Lung (tissue), 12 donors: Measurements from ENCODE around the gene PAIP1. TPM values are rescaled to one million over a fixed set of nuclear protein-coding genes. Genes with fewer than 3 reads are reported as not detected.
"Not testable (repeated sequence)": the region's sequence is repeated elsewhere in the genome, so short reads cannot be mapped to it uniquely, and the experiment has no call there.

Experiments used
- ATAC-seq: fragments of 200-7000 bp; cut with Tn5 transposase; one replicate; pipeline ENCODE4 v1.9.1; 2020; ENCODE audit warnings: moderate number of reproducible peaks; ENCODE audit not compliant: insufficient read depth, low FRiP score
- DNase-seq, 3 donors: peaks; one replicate each; pipeline ENCODE4 v3.0.0-alpha.2; 2013 to 2017
- H3K27ac ChIP-seq, 2 donors: one replicate each; pipeline ENCODE4 v1.5.1; 2013; ENCODE audit warnings: mild to moderate bottlenecking in 2 of 2, moderate library complexity in 2 of 2, control low read depth in 1 of 2, inconsistent platforms in 1 of 2, low read depth in 1 of 2, low read length in 1 of 2
- H3K27me3 ChIP-seq, 3 donors: one replicate each; pipeline ENCODE4 v1.5.1; 2013; ENCODE audit warnings: low read length in 2 of 3; ENCODE audit not compliant: control insufficient read depth in 3 of 3, insufficient read depth in 3 of 3
- H3K36me3 ChIP-seq, 4 donors: one replicate each; pipeline ENCODE4 v1.5.1; 2013; ENCODE audit warnings: low read length in 4 of 4, mild to moderate bottlenecking in 1 of 4, moderate library complexity in 1 of 4; ENCODE audit not compliant: control insufficient read depth in 4 of 4, insufficient read depth in 4 of 4
- H3K4me1 ChIP-seq, 5 donors: one replicate each; pipeline ENCODE4 v1.5.1; 2013; ENCODE audit warnings: low read length in 5 of 5, mild to moderate bottlenecking in 2 of 5, moderate library complexity in 1 of 5; ENCODE audit not compliant: control insufficient read depth in 5 of 5, insufficient read depth in 5 of 5
- H3K4me3 ChIP-seq: one replicate; pipeline ENCODE4 v1.5.1; 2013; ENCODE audit warnings: mild to moderate bottlenecking, control low read depth, moderate library complexity
- H3K9ac ChIP-seq, 2 donors: one replicate each; pipeline ENCODE4 v1.5.1; 2013; ENCODE audit warnings: low read length in 2 of 2, control low read depth in 1 of 2; ENCODE audit not compliant: insufficient read depth in 1 of 2
- H3K9me3 ChIP-seq, 4 donors: one replicate each; pipeline ENCODE4 v1.5.1; 2013; ENCODE audit warnings: low read length in 3 of 4, mild to moderate bottlenecking in 1 of 4, moderate library complexity in 1 of 4; ENCODE audit not compliant: control insufficient read depth in 4 of 4, insufficient read depth in 3 of 4
- WGBS, 2 donors: extraction: QIAGEN DNeasy Blood & Tissue Kit; methylation state at CpG; one replicate each; pipeline ENCODE4 v1.1.7; 2013; 5-methylcytosine and 5-hydroxymethylcytosine counted together
- polyA plus RNA-seq, 2 donors: library from polyadenylated mRNA; stranded (reverse); fragments of 200-250 nt; gene quantifications; one replicate each; pipeline ENCODE4 v1.2.1, GENCODE V29; 2013
- total RNA-seq, 2 donors: library from RNA; depleted of rRNA in 1 of 2; stranded (reverse); fragments of >200 nt in 1 of 2; gene quantifications; one replicate each; pipeline ENCODE4 v1.2.1, GENCODE V29; 2014 to 2021
- TF ChIP-seq, protein P1 (sequence below): IDR thresholded peaks from 2 replicates; pipeline ENCODE4 v1.5.1; 2012; ENCODE audit warnings: mild to moderate bottlenecking; ENCODE audit errors: control extremely low read depth, extremely low read depth
- donor health status: control.
- donor health status: control.
- donor health status: Bipolar disorder and iron deficiency.
- donor health status: healthy.
- donor health status: DM: yes; HTN: yes; CAD: no.

The PAIP1 gene
- total and polyA plus RNA-seq, 4 donors: 46.1 to 91.1 (median 55.0) TPM

DNA sequence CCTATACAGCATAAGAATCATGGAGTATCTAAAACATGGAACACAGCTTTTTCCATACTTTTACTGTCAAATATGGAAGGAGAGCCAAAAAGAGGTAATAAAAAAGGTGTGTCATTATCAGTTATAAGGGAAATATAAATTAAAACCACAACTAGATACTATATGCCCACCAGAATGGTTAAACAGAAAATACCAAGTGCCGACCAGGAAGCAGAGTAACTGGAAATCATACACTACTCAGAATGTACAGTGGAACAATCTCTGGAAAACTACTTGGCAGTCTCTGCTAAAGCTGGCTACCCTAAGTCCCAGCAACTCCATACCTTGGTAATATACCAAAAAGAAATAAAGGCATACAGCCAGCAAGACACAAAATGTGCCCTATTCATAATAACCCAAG lies 2.4 kb downstream of the PAIP1 start:
- H3K4me3 ChIP-seq: no peak overlapping the region

DNA sequence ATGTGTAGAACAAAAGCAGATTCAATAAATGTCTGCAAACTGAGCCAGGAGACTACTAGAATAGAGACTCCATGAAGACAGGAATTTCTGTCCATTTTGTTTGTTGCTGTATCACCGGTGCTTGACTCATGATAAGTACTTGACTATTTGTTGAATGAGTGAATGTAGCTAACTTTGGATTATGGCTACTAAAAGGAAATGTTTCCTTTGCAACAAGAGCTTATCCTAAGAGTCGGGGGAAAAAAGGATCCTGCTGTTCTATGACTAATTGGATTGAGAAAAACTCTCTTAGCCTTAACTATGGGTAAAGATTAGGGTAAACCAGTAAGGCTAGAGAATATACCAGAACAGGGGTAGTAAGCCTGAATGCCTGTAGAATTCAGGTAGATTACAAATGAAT lies 3.5 kb downstream of the PAIP1 start:
- H3K4me1 ChIP-seq: peaks cover 0 to 33% (median 4%) of the 10 kb centered on the region in 5 donors
- H3K9me3 ChIP-seq: no peaks in the 10 kb centered on the region
- peak overlapping the region in 1 of 2 donors; percentile 33 for H3K27ac ChIP-seq
- DNase-seq (no peak), ATAC-seq (no peak)
- H3K9ac ChIP-seq: no peak overlapping the region
- 67 to 76% methylated on average over 2 of the region's 2 CpGs for WGBS, 2 donors
- H3K27me3 ChIP-seq: no peaks in the 10 kb centered on the region
- TF ChIP-seq, protein P1, sequence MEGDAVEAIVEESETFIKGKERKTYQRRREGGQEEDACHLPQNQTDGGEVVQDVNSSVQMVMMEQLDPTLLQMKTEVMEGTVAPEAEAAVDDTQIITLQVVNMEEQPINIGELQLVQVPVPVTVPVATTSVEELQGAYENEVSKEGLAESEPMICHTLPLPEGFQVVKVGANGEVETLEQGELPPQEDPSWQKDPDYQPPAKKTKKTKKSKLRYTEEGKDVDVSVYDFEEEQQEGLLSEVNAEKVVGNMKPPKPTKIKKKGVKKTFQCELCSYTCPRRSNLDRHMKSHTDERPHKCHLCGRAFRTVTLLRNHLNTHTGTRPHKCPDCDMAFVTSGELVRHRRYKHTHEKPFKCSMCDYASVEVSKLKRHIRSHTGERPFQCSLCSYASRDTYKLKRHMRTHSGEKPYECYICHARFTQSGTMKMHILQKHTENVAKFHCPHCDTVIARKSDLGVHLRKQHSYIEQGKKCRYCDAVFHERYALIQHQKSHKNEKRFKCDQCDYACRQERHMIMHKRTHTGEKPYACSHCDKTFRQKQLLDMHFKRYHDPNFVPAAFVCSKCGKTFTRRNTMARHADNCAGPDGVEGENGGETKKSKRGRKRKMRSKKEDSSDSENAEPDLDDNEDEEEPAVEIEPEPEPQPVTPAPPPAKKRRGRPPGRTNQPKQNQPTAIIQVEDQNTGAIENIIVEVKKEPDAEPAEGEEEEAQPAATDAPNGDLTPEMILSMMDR: no peak
- H3K36me3 ChIP-seq: peaks cover 4 to 22% (median 13%) of the 10 kb centered on the region in 4 donors
- H3K4me3 ChIP-seq: no peak overlapping the region

More for the DNA sequence above, 2.4 kb downstream of the PAIP1 start:
- peaks cover 2 to 21% (median 13%) of the 10 kb centered on the region in 4 donors for H3K36me3 ChIP-seq
- H3K27me3 ChIP-seq: no peaks in the 10 kb centered on the region
- H3K9me3 ChIP-seq: no peaks in the 10 kb centered on the region
- ATAC-seq: no peak
- H3K4me1 ChIP-seq: peaks cover 0 to 33% (median 4%) of the 10 kb centered on the region in 5 donors
- WGBS, 2 donors: 84 to 91% methylated on average over 1 of the region's 1 CpG
- no peak overlapping the region for H3K27ac ChIP-seq
- TF ChIP-seq, protein P1: no peak
- no peak for DNase-seq
- H3K9ac ChIP-seq: no peak overlapping the region

DNA sequence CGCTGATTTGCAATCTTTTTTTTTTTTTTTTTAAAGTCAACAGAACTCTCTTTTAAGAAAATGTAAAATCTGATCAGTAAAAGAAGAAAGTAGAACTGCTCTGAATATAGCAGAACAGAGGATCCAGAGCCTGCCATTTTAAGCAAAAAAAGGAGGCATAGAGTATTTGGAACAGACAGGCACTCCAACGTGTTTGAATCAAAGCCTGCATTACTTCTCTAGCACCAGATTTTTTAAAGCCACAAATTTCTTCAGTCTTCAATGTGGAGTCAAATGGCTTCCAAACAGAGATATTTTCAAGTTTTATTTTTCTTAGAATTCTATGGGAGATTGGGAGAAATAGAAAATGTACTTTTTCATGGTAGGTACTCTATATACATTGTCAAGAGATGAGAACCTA lies 5.1 kb downstream of the PAIP1 start:
- TF ChIP-seq, protein P1: no peak

DNA sequence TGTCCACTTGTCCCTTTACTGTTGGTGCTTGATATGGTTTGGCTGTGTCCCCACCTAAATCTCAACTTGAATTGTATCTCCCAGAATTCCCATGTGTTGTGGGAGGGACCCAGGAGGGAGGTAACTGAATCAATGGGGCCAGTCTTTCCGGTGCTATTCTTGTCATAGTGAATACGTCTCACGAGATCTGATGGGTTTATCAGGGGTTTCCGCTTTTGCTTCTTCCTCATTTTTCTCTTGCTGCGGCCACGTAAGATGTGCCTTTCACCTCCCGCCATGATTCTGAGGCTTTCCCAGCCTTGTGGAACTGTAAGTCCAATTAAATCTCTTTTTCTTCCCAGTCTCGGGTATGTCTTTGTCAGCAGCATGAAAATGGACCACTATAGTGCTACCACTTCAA lies 7.6 kb downstream of the PAIP1 start:
- DNase-seq, H3K9me3 ChIP-seq, H3K27me3 ChIP-seq, H3K4me3 ChIP-seq, H3K9ac ChIP-seq, ATAC-seq, H3K27ac ChIP-seq: not testable (repeated sequence)
- H3K4me1 ChIP-seq: peaks cover 0 to 26% (median 1%) of the 10 kb centered on the region in 5 donors
- 93 to 94% methylated on average over 8 of the region's 8 CpGs for WGBS, 2 donors
- peaks cover 14 to 48% (median 35%) of the 10 kb centered on the region in 4 donors for H3K36me3 ChIP-seq

More for the DNA sequence above, 5.1 kb downstream of the PAIP1 start:
- 68 to 74% methylated on average over 2 of the region's 2 CpGs for WGBS, 2 donors
- Histone ChIP-seq H3K9me3 (no peaks in the 10 kb centered on the region), H3K4me1 (peaks cover 0 to 33% (median 4%) of the 10 kb centered on the region in 5 donors), H3K27ac (no peak overlapping the region), H3K27me3 (no peaks in the 10 kb centered on the region), H3K9ac (no peak overlapping the region), H3K4me3 (no peak overlapping the region), H3K36me3 (peaks cover 8 to 36% (median 20%) of the 10 kb centered on the region in 4 donors)
- no peak for DNase-seq
- ATAC-seq: no peak
